Erythroblast (primary cell): Measurements from ENCODE around the gene MAPK8.

Experiments
- GATA1 ChIP-seq: IDR thresholded peaks from 2 replicates; pipeline ENCODE4 v1.6.1; 2011; ENCODE audit warnings: low read depth, mild to moderate bottlenecking, control low read depth, low read length, moderate library complexity
- POLR2A ChIP-seq: IDR thresholded peaks from 2 replicates; pipeline ENCODE4 v1.6.1; 2011; ENCODE audit warnings: mild to moderate bottlenecking, low read length

- TF ChIP-seq POLR2A = no peak
- no peak for TF ChIP-seq GATA1
Measured at GRCh38 chr10:48487244-48487643, 180.8 kb downstream of the MAPK8 start.
